Ovary (tissue), 9 donors: ENCODE data around the gene PNMA6E. TPM values are rescaled to one million over a fixed set of nuclear protein-coding genes. Genes with fewer than 3 reads are reported as not detected.
A peak's percentile ranks its signal among the peaks of the same experiment; 100 is the strongest.

Experiments used
- DNase-seq, 5 donors: peaks; one replicate each; pipeline ENCODE4 v3.0.0-alpha.2; 2019 to 2020
- H3K27ac ChIP-seq, 2 donors: fragments of 200-600 bp; one replicate each; pipeline versions ENCODE4 v1.5.1 to v1.8.0; 2019 to 2022
- H3K27me3 ChIP-seq: fragments of 200-600 bp; one replicate; pipeline ENCODE4 v1.8.0; 2022
- H3K36me3 ChIP-seq: fragments of 200-600 bp; sonication (generic); one replicate; pipeline ENCODE4 v1.5.1; 2019
- H3K4me1 ChIP-seq: one replicate; pipeline ENCODE4 v1.8.1; 2013; ENCODE audit warnings: mild to moderate bottlenecking, moderate library complexity; ENCODE audit not compliant: insufficient read depth
- H3K4me3 ChIP-seq: fragments of 200-600 bp; sonication (generic); one replicate; pipeline ENCODE4 v1.5.1; 2017
- H3K9me3 ChIP-seq, 2 donors: fragments of 200-600 bp in 1 of 2; sonication (generic) in 1 of 2; one replicate each; pipeline versions ENCODE4 v1.5.1 to v1.8.1; 2013 to 2019; ENCODE audit warnings: mild to moderate bottlenecking in 1 of 2, moderate library complexity in 1 of 2
- EP300 ChIP-seq: sonication (generic); formaldehyde crosslinking; IDR thresholded peaks from one replicate; pipeline ENCODE4 v1.6.1; 2017; ENCODE audit warnings: antibody characterized with exemption
- POLR2A ChIP-seq: fragments of 450-650 bp; IDR thresholded peaks from one replicate; pipeline ENCODE4 v1.6.1; 2017; ENCODE audit warnings: antibody characterized with exemption, mild to moderate bottlenecking, moderate library complexity
- WGBS, 3 donors: extraction: QIAGEN DNeasy Blood & Tissue Kit in 1 of 3; methylation state at CpG; one replicate each; pipeline versions ENCODE4 v1.1.5 to v1.1.7; 2013 to 2017; 5-methylcytosine and 5-hydroxymethylcytosine counted together
- intact Hi-C, 4 donors: fragments of 100-400 bp; cut with DNase I; formaldehyde crosslinking; loops; one replicate each; pipeline versions ENCODE4 v1.11.0 to v1.15.1; 2022 to 2023
- polyA plus RNA-seq, 2 donors: library from polyadenylated mRNA; stranded (reverse); fragments of 200-250 nt in 1 of 2; fragments of 350-450 nt in 1 of 2; fragmentation: Illumina TruSeq in 1 of 2; extraction: RNeasy Lipid Tissue Mini Kit (QIAGEN cat#74804) in 1 of 2; gene quantifications; one replicate each; pipeline ENCODE4 v1.2.3, GENCODE V29; 2013 to 2014
- total RNA-seq, 7 donors: library from RNA; depleted of rRNA in 2 of 7; stranded (reverse); fragments of >200 nt in 2 of 7; fragmentation: NEBNext Ultra II Directional in 3 of 7; extraction: Animal tissue kit (Norgen Biotek cat#: 25700) in 3 of 7; gene quantifications; one replicate each; pipeline versions ENCODE4 v1.1.0 to v1.2.4, GENCODE V29; 2016 to 2023
- TF ChIP-seq, protein P1 (sequence below), 3 donors: fragments of 450-650 bp in 2 of 3; fragments of 200-600 bp in 1 of 3; IDR thresholded peaks; one replicate each; pipeline versions ENCODE4 v1.5.1 to v1.8.0; 2016 to 2022; ENCODE audit warnings: antibody characterized with exemption in 3 of 3, mild to moderate bottlenecking in 1 of 3
- donor health status: DM: no; HTN: no; CAD: no; lungs with moderate emphysema.
- donor health status: DM: no; HTN: no; CAD: no.
- donor health status: Bipolar disorder and iron deficiency.
- donor health status: DM: yes; HTN: yes; CAD: no.
- donor health status: DM: no; HTN: no; CAD: no.
- donor health status: DM: yes; HTN: yes; CAD: no.

PNMA6E gene
- total and polyA plus RNA-seq, 9 donors = 0.10 to 3.5 (median 2.5) TPM

DNA sequence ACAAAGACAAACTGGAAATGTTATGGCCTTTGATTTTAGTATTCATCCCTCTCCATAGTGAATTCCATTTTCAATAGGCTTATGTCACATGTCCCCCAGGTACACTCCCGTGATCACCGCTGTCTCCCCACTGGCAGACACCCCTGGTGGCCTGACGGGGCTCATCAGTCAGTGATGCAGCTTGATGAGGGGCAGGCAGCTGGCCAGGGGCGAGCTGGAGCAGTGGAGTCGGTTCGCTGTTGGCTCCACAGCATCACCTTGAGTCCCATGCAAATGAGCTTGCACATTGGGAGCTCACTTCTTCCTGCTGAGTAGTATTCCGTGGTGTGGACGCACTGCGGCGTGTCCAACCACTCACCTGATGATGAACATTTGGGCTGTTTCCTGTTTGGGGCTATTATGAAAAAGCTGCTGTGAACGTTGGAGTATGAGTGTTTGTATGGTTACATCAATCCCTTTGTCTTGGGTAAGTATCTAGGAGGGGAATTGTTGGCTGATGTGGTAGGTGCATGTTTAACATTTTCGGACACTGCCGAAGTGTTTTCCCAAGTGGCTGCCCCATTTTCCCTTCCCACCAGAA is 39.5 kb upstream of the PNMA6E start:
- 65 to 76% (median 66%) methylated on average over 13 of the region's 13 CpGs for WGBS, 3 donors
- Histone ChIP-seq H3K9me3 (no peaks in the 10 kb centered on the region), H3K27ac (no peak overlapping the region), H3K4me3 (no peak overlapping the region), H3K4me1 (no peaks in the 10 kb centered on the region), H3K27me3 (no peaks in the 10 kb centered on the region), H3K36me3 (no peaks in the 10 kb centered on the region)
- TF ChIP-seq EP300 = no peak
- TF ChIP-seq, protein P1, sequence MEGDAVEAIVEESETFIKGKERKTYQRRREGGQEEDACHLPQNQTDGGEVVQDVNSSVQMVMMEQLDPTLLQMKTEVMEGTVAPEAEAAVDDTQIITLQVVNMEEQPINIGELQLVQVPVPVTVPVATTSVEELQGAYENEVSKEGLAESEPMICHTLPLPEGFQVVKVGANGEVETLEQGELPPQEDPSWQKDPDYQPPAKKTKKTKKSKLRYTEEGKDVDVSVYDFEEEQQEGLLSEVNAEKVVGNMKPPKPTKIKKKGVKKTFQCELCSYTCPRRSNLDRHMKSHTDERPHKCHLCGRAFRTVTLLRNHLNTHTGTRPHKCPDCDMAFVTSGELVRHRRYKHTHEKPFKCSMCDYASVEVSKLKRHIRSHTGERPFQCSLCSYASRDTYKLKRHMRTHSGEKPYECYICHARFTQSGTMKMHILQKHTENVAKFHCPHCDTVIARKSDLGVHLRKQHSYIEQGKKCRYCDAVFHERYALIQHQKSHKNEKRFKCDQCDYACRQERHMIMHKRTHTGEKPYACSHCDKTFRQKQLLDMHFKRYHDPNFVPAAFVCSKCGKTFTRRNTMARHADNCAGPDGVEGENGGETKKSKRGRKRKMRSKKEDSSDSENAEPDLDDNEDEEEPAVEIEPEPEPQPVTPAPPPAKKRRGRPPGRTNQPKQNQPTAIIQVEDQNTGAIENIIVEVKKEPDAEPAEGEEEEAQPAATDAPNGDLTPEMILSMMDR (IDR thresholded peaks at IDR 0.05) = no peak
- TF ChIP-seq POLR2A = no peak
- peak in 1 of 5 donors; percentile 7 for DNase-seq
- intact Hi-C loops = no loop called here

DNA sequence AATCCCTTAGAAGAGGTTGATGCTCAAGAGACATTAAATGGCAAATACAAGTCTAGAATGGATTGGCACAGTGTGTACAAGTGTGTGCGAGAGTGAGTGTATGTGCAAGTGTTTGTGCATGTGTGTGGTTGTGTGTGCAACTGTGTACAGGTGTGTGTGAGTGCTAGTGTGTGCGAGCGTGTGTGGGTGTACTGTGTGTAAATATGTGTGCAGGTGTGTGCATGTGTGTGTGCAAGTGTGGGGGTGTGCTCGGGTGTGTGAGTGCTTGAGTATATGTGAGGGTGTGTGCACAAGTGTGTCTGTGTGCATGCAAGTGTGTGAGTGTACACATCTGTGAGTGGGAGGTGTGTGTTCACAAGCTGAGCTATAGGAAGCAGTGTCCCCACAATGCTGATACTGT is 38.8 kb upstream of the PNMA6E start:
- H3K4me3 ChIP-seq = no peak overlapping the region
- H3K9me3 ChIP-seq = no peaks in the 10 kb centered on the region
- H3K27ac ChIP-seq = no peak overlapping the region
- TF ChIP-seq, protein P1 (IDR thresholded peaks at IDR 0.05) = no peak
- TF ChIP-seq POLR2A (no peak), EP300 (no peak)
- WGBS, 3 donors = 86 to 91% (median 86%) methylated on average over 4 of the region's 4 CpGs
- peak in 1 of 5 donors; percentile 9 for DNase-seq
- H3K4me1 ChIP-seq = no peaks in the 10 kb centered on the region
- H3K27me3 ChIP-seq = no peaks in the 10 kb centered on the region
- intact Hi-C loops = loop anchor here in 1 of 4 donors (10.0 kb wide), 1 partner anchor 405 kb away; no protein-coding TSS in a partner anchor
- no peaks in the 10 kb centered on the region for H3K36me3 ChIP-seq

DNA sequence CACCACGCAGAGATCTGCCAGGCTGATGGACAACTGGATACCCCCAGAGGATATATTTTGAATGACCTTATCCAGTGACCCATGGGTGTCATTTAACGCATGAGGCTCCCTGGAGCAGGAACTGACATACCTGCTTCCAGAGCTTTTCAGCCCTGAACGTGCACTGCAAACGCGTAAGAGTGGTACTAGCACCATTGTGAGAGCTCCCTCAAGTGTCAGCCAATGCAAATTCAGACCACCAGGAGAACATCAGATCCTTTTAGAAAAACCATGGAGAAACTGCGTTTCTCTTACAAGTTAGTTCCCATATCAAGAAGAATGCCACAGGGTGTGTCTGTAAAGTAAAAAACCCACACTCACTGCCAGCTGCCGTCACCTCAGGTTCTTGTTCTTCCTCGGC is 37.4 kb upstream of the PNMA6E start:
- TF ChIP-seq POLR2A (no peak), EP300 (no peak)
- TF ChIP-seq, protein P1 (IDR thresholded peaks at IDR 0.05) = no peak
- DNase-seq = no peak
- H3K9me3 ChIP-seq = no peaks in the 10 kb centered on the region
- intact Hi-C loops = loop anchor here in 1 of 4 donors (10.0 kb wide), 1 partner anchor 404 kb away; no protein-coding TSS in a partner anchor
- no peaks in the 10 kb centered on the region for H3K4me1 ChIP-seq
- 43 to 68% (median 55%) methylated on average over 8 of the region's 8 CpGs for WGBS, 3 donors
- no peak overlapping the region for H3K27ac ChIP-seq
- no peaks in the 10 kb centered on the region for H3K36me3 ChIP-seq
- H3K4me3 ChIP-seq = no peak overlapping the region
- no peaks in the 10 kb centered on the region for H3K27me3 ChIP-seq

DNA sequence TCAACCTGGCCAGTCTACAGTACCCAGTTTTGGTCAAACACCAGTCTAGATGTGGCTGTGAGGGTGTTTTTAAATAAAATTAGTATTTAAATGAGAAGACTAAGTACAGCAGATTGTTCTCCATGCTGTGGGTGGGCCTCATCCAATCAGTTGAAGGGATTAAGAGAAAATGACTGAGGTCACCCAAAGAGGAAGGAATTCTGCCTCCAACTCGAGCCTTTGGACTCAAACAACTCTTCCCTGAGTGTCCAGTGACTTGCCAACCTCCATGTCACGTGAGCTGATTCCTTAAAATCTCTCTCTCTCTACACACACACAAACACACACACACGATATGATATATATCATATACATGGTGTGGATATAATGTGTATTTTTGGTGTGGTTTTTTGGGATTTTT is 34.7 kb upstream of the PNMA6E start:
- H3K4me3 ChIP-seq = no peak overlapping the region
- TF ChIP-seq POLR2A (no peak), EP300 (no peak)
- TF ChIP-seq, protein P1 (IDR thresholded peaks at IDR 0.05) = no peak

More for the DNA sequence above, 34.7 kb upstream of the PNMA6E start:
- DNase-seq = no peak
- 40 to 64% (median 54%) methylated on average over 3 of the region's 3 CpGs for WGBS, 3 donors
- H3K9me3 ChIP-seq = no peaks in the 10 kb centered on the region
- H3K27me3 ChIP-seq = no peaks in the 10 kb centered on the region
- no peak overlapping the region for H3K27ac ChIP-seq
- H3K4me1 ChIP-seq = no peaks in the 10 kb centered on the region
- no peaks in the 10 kb centered on the region for H3K36me3 ChIP-seq
- intact Hi-C loops = loop anchor here in 1 of 4 donors (10.0 kb wide), 1 partner anchor 401 kb away; no protein-coding TSS in a partner anchor
